Neural cell (in vitro differentiated cells): Measurements from ENCODE around the gene RPRD1B. TPM values are rescaled to one million over a fixed set of nuclear protein-coding genes. Genes with fewer than 3 reads are reported as not detected.

Source experiments
- H2AFZ ChIP-seq: fragments of 200-600, 300-800 bp; sonication (generic), shearing (Covaris generic); 2 replicates; pipeline ENCODE4 v1.6.0; 2014; ENCODE audit warnings: low read depth, mild to moderate bottlenecking, antibody characterized with exemption, low read length, moderate library complexity
- H3F3A ChIP-seq: fragments of 200-600 bp; shearing (Covaris generic); 2 replicates; pipeline ENCODE4 v1.6.1; 2016; ENCODE audit warnings: mild to moderate bottlenecking, moderate library complexity, mixed read lengths, antibody characterized with exemption, low read length; ENCODE audit not compliant: insufficient read depth, poor library complexity, severe bottlenecking
- H3K27ac ChIP-seq: fragments of 200-600, 300-800 bp; sonication (generic), shearing (Covaris generic); 2 replicates; pipeline ENCODE4 v1.5.1; 2014; ENCODE audit warnings: mild to moderate bottlenecking, low read length, moderate library complexity
- H3K27me3 ChIP-seq: fragments of 300-800, 200-600 bp; sonication (generic), shearing (Covaris generic); 2 replicates; pipeline ENCODE4 v1.6.0; 2014; ENCODE audit warnings: mild to moderate bottlenecking, low read depth, low read length, moderate library complexity; ENCODE audit not compliant: insufficient read depth
- H3K36me3 ChIP-seq: fragments of 300-800, 200-600 bp; sonication (generic), shearing (Covaris generic); 2 replicates; pipeline ENCODE4 v1.5.1; 2014; ENCODE audit warnings: mild to moderate bottlenecking, antibody characterized with exemption, low read length, moderate library complexity; ENCODE audit not compliant: insufficient read depth
- H3K4me2 ChIP-seq: fragments of 300-800, 200-600 bp; sonication (generic), shearing (Covaris generic); 2 replicates; pipeline ENCODE4 v1.6.0; 2014; ENCODE audit warnings: mild to moderate bottlenecking, low read length
- H3K4me3 ChIP-seq: fragments of 300-800, 200-600 bp; sonication (generic), shearing (Covaris generic); 2 replicates; pipeline ENCODE4 v1.5.1; 2014; ENCODE audit warnings: mild to moderate bottlenecking, low read length, moderate library complexity
- H3K79me2 ChIP-seq: fragments of 200-600 bp; shearing (Covaris generic); replicated peaks from 2 replicates; pipeline ENCODE4 v1.6.0; 2014; ENCODE audit warnings: mild to moderate bottlenecking, low read length, moderate library complexity; ENCODE audit not compliant: insufficient read depth
- H3K9ac ChIP-seq: fragments of 300-800, 200-600 bp; sonication (generic), shearing (Covaris generic); 2 replicates; pipeline ENCODE4 v1.6.1; 2016; ENCODE audit warnings: mild to moderate bottlenecking, low read length, mixed read lengths
- H3K9me2 ChIP-seq: fragments of 200-600 bp; shearing (Covaris generic); 2 replicates; pipeline ENCODE4 v1.6.1; 2016; ENCODE audit warnings: mild to moderate bottlenecking, low read length, mixed read lengths; ENCODE audit not compliant: insufficient read depth
- H3K9me3 ChIP-seq: fragments of 200-600, 300-800 bp; sonication (generic), shearing (Covaris generic); 2 replicates; pipeline ENCODE4 v1.6.1; 2016; ENCODE audit warnings: mild to moderate bottlenecking, mixed run types, low read length, moderate library complexity, mixed read lengths
- H4K20me1 ChIP-seq: fragments of 200-600 bp; shearing (Covaris generic); 2 replicates; pipeline ENCODE4 v1.6.1; 2016; ENCODE audit warnings: mild to moderate bottlenecking, mixed run types; ENCODE audit not compliant: insufficient read depth
- EP300 ChIP-seq: fragments of 450-650 bp; conservative IDR thresholded peaks from 2 replicates; pipeline ENCODE4 v1.6.1; 2014; ENCODE audit warnings: antibody characterized with exemption, mild to moderate bottlenecking, moderate library complexity; ENCODE audit not compliant: poor library complexity, severe bottlenecking
- EZH2 ChIP-seq: fragments of 200-600, 300-800 bp; shearing (Covaris generic), sonication (generic); IDR thresholded peaks from 2 replicates; pipeline ENCODE4 v1.6.1; 2014; ENCODE audit warnings: antibody characterized with exemption, low read length, borderline replicate concordance, mild to moderate bottlenecking; ENCODE audit not compliant: insufficient read depth, poor library complexity, severe bottlenecking
- MXI1 ChIP-seq: fragments of 450-650 bp; conservative IDR thresholded peaks from 2 replicates; pipeline ENCODE4 v1.6.1; 2014; ENCODE audit warnings: antibody characterized with exemption, mild to moderate bottlenecking; ENCODE audit not compliant: poor library complexity, severe bottlenecking
- POLR2AphosphoS5 ChIP-seq: IDR thresholded peaks from 2 replicates; pipeline ENCODE4 v1.6.1; 2012
- RAD21 ChIP-seq: fragments of 450-650 bp; conservative IDR thresholded peaks from 2 replicates; pipeline ENCODE4 v1.6.1; 2014; ENCODE audit warnings: antibody characterized with exemption, mild to moderate bottlenecking, moderate library complexity
- SMC3 ChIP-seq: fragments of 450-650 bp; conservative IDR thresholded peaks from 2 replicates; pipeline ENCODE4 v1.6.1; 2014; ENCODE audit warnings: antibody characterized with exemption, mild to moderate bottlenecking, moderate library complexity; ENCODE audit not compliant: poor library complexity
- TAF1 ChIP-seq: IDR thresholded peaks from 2 replicates; pipeline ENCODE4 v1.6.1; 2012; ENCODE audit warnings: low read depth
- polyA plus RNA-seq: library from polyadenylated mRNA; depleted of rRNA; stranded (reverse); fragments of >200 nt; gene quantifications from 2 replicates; pipeline ENCODE4 v1.2.3, GENCODE V29; 2014
- TF ChIP-seq, protein P1 (sequence below): fragments of 450-650 bp; IDR thresholded peaks from 2 replicates; pipeline ENCODE4 v1.5.1; 2014; ENCODE audit warnings: antibody characterized with exemption, mild to moderate bottlenecking, moderate library complexity; ENCODE audit not compliant: poor library complexity, severe bottlenecking
- TF ChIP-seq, protein P2 (sequence below): IDR thresholded peaks from 2 replicates; pipeline ENCODE4 v1.6.1; 2012; ENCODE audit warnings: borderline replicate concordance

RPRD1B gene
- polyA plus RNA-seq, 1 donor from 2014 or later: 23.4 TPM

DNA sequence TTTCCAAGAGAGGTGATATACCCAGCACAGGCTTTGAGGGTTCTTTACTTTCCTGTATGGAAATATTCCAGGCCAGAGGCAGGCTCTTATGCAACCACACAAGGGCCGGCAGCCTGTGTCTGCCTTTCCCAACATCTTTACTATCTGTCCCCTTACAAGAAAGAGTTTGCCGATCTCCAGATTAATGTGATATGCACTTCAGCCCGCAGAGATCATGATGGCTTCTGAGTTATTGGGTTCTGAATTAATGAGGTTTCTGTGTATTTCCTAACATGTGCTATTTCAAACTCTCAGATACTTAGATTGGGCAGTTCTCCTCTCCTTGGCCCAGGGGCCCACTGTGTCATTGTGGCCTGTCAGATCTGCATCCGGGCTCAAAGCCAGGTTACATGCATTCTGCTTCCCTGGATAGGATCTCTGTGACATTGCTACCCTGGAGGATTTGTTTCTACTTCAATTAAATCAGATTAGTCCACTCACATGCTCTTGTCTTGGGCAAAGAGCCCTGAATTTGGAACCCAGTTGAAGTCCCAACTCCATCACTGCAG is 75.0 kb downstream of the RPRD1B start:
- no peaks in the 10 kb centered on the region for H3K9me2 ChIP-seq
- no peak overlapping the region for H3K4me2 ChIP-seq
- H3K27ac ChIP-seq: no peak overlapping the region
- no peaks in the 10 kb centered on the region for H3K27me3 ChIP-seq
- TF ChIP-seq EP300: no peak
- H3K9ac ChIP-seq: no peak overlapping the region
- no peaks in the 10 kb centered on the region for H3K36me3 ChIP-seq
- no peak overlapping the region for H3K4me3 ChIP-seq
- H3K79me2 ChIP-seq: no peaks in the 10 kb centered on the region
- no peak overlapping the region for H2AFZ ChIP-seq
- no peaks in the 10 kb centered on the region for H4K20me1 ChIP-seq
- no peaks in the 10 kb centered on the region for H3K9me3 ChIP-seq
- H3F3A ChIP-seq: no peaks in the 10 kb centered on the region

DNA sequence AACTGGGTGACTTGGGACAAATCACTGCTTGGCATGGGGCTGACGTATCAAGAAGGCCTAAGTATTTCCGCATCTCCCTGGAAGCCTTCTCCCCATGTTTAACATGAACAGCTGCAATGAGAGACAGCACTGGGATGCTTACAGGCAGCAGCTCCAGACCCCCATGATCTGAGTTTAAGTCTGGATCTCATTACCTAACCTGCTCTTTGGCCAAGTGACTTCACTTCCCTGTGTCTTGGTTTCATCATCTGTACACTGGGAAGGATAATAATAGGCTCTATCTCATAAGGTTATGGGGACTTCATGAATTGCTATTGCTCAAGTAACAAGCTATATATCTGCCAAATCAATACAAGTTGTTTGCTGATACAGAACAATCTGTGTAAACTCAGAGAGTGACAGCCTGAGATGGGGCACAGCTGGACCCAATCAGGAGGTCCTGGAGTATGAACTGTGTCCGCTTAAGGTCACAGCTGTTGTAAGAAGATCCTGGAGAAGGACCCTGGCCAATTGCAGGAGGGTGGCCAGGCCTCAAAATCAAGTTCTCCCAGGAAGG is 75.5 kb downstream of the RPRD1B start:
- Histone ChIP-seq H3K9me2 (no peaks in the 10 kb centered on the region), H3K79me2 (no peaks in the 10 kb centered on the region), H3K27me3 (no peaks in the 10 kb centered on the region), H4K20me1 (no peaks in the 10 kb centered on the region), H3K4me3 (no peak overlapping the region), H3K4me2 (no peak overlapping the region), H3K36me3 (no peaks in the 10 kb centered on the region), H2AFZ (no peak overlapping the region), H3K27ac (no peak overlapping the region), H3F3A (no peaks in the 10 kb centered on the region), H3K9me3 (no peaks in the 10 kb centered on the region), H3K9ac (no peak overlapping the region)
- TF ChIP-seq, protein P1, sequence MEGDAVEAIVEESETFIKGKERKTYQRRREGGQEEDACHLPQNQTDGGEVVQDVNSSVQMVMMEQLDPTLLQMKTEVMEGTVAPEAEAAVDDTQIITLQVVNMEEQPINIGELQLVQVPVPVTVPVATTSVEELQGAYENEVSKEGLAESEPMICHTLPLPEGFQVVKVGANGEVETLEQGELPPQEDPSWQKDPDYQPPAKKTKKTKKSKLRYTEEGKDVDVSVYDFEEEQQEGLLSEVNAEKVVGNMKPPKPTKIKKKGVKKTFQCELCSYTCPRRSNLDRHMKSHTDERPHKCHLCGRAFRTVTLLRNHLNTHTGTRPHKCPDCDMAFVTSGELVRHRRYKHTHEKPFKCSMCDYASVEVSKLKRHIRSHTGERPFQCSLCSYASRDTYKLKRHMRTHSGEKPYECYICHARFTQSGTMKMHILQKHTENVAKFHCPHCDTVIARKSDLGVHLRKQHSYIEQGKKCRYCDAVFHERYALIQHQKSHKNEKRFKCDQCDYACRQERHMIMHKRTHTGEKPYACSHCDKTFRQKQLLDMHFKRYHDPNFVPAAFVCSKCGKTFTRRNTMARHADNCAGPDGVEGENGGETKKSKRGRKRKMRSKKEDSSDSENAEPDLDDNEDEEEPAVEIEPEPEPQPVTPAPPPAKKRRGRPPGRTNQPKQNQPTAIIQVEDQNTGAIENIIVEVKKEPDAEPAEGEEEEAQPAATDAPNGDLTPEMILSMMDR: no peak
- TF ChIP-seq TAF1: no peak
- no peak for TF ChIP-seq SMC3
- TF ChIP-seq RAD21: no peak
- TF ChIP-seq MXI1: no peak
- no peak for TF ChIP-seq POLR2AphosphoS5
- TF ChIP-seq EP300: no peak
- no peak for TF ChIP-seq EZH2
- TF ChIP-seq, protein P2, sequence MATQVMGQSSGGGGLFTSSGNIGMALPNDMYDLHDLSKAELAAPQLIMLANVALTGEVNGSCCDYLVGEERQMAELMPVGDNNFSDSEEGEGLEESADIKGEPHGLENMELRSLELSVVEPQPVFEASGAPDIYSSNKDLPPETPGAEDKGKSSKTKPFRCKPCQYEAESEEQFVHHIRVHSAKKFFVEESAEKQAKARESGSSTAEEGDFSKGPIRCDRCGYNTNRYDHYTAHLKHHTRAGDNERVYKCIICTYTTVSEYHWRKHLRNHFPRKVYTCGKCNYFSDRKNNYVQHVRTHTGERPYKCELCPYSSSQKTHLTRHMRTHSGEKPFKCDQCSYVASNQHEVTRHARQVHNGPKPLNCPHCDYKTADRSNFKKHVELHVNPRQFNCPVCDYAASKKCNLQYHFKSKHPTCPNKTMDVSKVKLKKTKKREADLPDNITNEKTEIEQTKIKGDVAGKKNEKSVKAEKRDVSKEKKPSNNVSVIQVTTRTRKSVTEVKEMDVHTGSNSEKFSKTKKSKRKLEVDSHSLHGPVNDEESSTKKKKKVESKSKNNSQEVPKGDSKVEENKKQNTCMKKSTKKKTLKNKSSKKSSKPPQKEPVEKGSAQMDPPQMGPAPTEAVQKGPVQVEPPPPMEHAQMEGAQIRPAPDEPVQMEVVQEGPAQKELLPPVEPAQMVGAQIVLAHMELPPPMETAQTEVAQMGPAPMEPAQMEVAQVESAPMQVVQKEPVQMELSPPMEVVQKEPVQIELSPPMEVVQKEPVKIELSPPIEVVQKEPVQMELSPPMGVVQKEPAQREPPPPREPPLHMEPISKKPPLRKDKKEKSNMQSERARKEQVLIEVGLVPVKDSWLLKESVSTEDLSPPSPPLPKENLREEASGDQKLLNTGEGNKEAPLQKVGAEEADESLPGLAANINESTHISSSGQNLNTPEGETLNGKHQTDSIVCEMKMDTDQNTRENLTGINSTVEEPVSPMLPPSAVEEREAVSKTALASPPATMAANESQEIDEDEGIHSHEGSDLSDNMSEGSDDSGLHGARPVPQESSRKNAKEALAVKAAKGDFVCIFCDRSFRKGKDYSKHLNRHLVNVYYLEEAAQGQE: no peak
